Head of caudate nucleus (tissue), 42 donors: Measurements from ENCODE around the gene SLC2A13.
"Not testable (repeated sequence)": the region's sequence is repeated elsewhere in the genome, so short reads cannot be mapped to it uniquely, and the experiment has no call there.

ENCODE experiments used
- DNase-seq, 42 donors: peaks; one replicate each; pipeline versions ENCODE4 v3.0.0 to v3.0.0-alpha.2; 2020 to 2021; ENCODE audit warnings: mixed read lengths in 7 of 42
- intact Hi-C: fragments of 100-400 bp; cut with DNase I; formaldehyde crosslinking; loops from one replicate; pipeline ENCODE4 v1.15.0; 2022

SLC2A13 gene

DNA sequence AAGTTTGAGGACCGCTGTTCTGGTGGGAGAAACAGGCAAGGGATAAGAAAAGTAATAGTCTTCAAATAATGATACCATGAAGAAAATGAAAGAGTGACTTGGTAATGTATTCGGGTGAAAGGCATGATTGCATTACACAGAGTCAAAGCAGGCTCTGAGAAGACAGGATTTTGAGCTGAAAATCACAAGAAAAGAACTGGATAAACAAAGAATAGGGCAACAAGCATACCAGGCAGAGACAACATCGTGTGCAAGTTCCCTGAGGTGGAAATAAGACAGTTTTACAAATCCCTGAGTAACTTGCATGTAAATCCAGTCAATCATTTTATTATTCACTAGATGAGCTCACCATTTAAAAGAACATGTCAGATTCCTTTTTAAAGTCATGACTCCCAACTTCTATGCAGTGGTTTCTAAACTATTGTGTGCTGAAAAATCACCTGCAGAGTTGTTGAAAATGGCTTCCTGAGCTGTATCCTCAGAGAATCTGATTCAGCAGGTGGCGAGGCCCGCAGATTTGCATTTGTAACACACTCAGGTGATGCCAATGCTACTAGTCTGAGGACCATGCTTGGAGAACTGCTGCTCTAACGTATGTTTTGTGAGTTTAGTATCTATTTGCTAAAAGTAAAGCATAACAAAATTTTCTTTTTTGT is 353.3 kb downstream of the SLC2A13 start:
- intact Hi-C loops = no loop called here
- no peak for DNase-seq

DNA sequence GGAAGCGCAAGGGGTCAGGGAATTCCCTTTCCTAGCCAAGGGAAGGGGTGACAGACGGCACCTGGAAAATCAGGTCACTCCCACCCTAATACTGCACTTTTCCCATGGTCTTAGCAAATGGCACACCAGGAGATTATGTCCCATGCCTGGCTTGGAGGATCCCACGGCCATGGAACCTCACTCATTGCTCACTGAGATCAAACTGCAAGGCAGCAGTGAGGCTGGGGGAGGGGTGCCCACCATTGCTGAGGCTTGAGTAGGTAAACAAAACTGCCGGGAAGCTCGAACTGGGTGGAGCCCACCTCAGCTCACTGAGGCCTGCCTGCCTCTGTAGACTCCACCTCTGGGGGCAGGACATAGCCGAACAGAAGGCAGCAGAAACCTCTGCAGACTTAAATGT is 359.7 kb downstream of the SLC2A13 start:
- DNase-seq, intact Hi-C loops: not testable (repeated sequence)

DNA sequence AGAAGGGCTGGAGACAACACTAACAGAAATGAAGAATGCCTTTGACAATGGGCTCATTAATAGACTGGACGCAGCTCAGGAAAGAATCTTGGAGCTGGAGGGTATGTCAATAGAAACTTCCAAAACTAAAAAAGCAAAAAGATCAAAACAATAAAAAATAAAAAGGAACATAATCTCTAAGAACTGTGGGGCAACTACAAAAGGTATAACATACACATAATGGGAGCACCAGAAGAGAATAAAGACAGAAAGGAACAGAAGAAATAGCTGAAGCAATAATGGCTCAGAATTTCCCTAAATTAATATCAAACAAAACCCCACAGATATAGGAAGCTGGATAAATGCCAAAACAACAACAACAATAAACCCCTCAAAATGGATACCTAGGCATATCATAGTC is 362.2 kb downstream of the SLC2A13 start:
- intact Hi-C loops = no loop called here
- no peak for DNase-seq

DNA sequence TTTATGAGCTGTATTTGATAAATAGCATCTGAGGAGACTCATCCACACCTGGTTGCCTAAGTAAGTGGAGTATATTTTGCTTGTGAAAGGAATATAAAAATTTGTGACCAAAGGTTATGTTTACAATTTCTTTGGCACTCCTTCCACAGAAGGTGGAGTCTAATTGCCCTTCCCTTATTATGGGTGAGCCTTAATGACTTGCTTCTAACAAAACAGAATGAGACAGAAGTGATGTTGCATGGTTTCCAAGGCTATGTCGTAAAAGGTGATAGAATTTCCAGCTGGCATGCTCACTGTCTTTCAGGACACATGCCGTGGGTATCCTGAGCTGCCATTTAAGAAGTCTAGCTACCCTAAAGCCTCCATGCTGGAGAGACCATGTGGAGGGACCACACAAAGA is 369.5 kb downstream of the SLC2A13 start:
- no peak for DNase-seq
- intact Hi-C loops = no loop called here

DNA sequence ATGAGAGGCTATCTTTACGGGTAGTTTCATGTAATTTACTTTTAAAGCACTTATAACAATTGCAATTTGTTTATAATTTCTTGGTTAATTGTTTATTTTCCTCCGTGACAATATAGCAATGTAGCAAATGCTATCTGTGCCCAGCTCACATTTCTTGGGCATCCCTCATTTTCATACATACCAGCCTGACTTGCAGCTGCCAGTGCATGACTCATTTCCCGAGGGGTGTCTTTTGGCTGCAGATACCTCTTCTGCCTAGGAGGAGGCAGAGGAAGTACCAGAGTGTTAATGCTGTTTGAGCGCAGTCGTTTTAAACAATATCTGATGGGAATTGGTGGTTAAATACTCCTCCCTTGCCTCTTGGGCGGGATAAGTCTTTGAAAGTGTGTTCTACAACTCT is 382.1 kb downstream of the SLC2A13 start:
- intact Hi-C loops = no loop called here
- DNase-seq = peak in 13 of 42 donors; percentile 3 to 51 (median 14)

DNA sequence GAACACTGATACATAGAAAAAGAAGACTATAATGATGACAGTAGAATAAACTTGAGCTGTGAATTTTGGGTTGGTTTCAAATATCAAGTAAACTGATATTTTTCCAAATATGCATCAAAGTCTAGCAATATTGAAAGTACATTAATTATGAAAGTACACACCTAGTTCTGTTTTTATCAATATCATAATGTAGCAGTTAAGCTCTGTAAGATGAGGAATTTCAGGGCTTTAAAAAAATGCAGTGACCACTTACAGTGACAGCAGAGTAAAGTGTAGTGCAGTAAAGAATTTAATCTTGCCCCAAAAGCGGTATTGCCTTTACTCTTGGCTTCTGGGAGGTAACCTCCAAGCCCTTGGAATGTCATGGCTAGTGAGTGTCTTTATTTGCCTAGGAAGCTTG is 383.4 kb downstream of the SLC2A13 start:
- DNase-seq = no peak

DNA sequence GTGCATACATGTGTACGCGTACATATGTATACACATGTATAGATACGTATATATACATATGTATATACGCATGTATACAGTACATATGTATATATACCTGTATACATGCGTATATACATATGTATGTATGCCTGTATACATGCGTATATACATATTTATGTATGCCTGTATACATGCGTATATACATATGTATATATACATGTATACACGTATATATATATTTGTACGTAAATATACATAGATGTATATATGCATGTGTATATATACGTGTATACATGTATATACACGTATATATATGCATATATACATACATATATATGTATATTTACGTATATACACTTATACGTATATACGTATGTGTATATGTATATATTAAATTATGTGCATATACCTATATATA is 392.3 kb downstream of the SLC2A13 start:
- intact Hi-C loops = no loop called here
- no peak for DNase-seq

More for the DNA sequence above, 383.4 kb downstream of the SLC2A13 start:
- intact Hi-C loops = no loop called here

DNA sequence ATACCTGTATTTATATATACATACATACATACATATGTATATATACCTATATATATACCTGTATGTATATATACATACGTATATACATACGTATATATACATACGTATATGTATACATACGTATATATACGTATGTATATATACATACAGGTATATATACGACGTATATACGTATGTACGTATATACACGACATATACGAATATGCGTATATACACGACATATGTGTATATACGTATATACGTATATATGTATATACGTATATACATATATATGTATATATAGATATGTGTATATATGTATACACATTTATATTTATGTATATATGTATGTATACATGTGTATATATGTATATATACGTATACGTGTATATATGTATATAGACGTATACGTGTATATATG is 393.5 kb downstream of the SLC2A13 start:
- intact Hi-C loops = no loop called here
- DNase-seq = no peak
